Endodermal cell (in vitro differentiated cells): ENCODE data around the gene SYNE1. TPM values are rescaled to one million over a fixed set of nuclear protein-coding genes. Genes with fewer than 3 reads are reported as not detected.

Experiments used
- DNase-seq: peaks from one replicate; pipeline ENCODE4 v3.0.0-alpha.2; 2017
- H3K27ac ChIP-seq: 2 replicates; pipeline ENCODE4 v1.5.1; 2013; ENCODE audit warnings: mild to moderate bottlenecking, low read depth, low read length, moderate library complexity
- H3K27me3 ChIP-seq: 2 replicates; pipeline ENCODE4 v1.6.1; 2013; ENCODE audit warnings: mild to moderate bottlenecking, low read length, moderate library complexity; ENCODE audit not compliant: insufficient read depth, control insufficient read depth, poor library complexity, severe bottlenecking
- H3K36me3 ChIP-seq: 2 replicates; pipeline ENCODE4 v1.7.0; 2013; ENCODE audit warnings: mild to moderate bottlenecking, low read length, moderate library complexity; ENCODE audit not compliant: control insufficient read depth, insufficient read depth
- H3K4me1 ChIP-seq: one replicate; pipeline ENCODE4 v1.7.0; 2013; ENCODE audit warnings: low read length; ENCODE audit not compliant: control insufficient read depth, insufficient read depth
- H3K4me3 ChIP-seq: 2 replicates; pipeline ENCODE4 v1.5.1; 2013; ENCODE audit warnings: mild to moderate bottlenecking, low read length, moderate library complexity
- H3K9ac ChIP-seq: 2 replicates; pipeline ENCODE4 v1.6.1; 2013; ENCODE audit warnings: mild to moderate bottlenecking, low read length, moderate library complexity; ENCODE audit not compliant: poor library complexity, severe bottlenecking; ENCODE audit errors: extremely low read depth
- H3K9me3 ChIP-seq: 2 replicates; pipeline ENCODE4 v1.6.1; 2013; ENCODE audit warnings: mild to moderate bottlenecking, low read length, moderate library complexity; ENCODE audit not compliant: control insufficient read depth
- H3K27ac Mint-ChIP-seq: 2 replicates; pipeline ENCODE4 v1.8.0; 2020; ENCODE audit warnings: mixed read lengths
- H3K27me3 Mint-ChIP-seq: 2 replicates; pipeline ENCODE4 v1.8.0; 2021; ENCODE audit warnings: mild to moderate bottlenecking, mixed read lengths; ENCODE audit not compliant: insufficient read depth
- H3K36me3 Mint-ChIP-seq: 2 replicates; pipeline ENCODE4 v1.8.0; 2020; ENCODE audit warnings: low read depth, mixed read lengths
- H3K4me1 Mint-ChIP-seq: 2 replicates; pipeline ENCODE4 v1.8.0; 2020; ENCODE audit warnings: mixed read lengths
- H3K4me3 Mint-ChIP-seq: 2 replicates; pipeline ENCODE4 v1.8.0; 2020; ENCODE audit warnings: mild to moderate bottlenecking, moderate library complexity, mixed read lengths
- H3K9me3 Mint-ChIP-seq: 2 replicates; pipeline ENCODE4 v1.8.0; 2020; ENCODE audit warnings: mild to moderate bottlenecking, mixed read lengths
- CTCF ChIP-seq: fragments of 200-600 bp; sonication (generic); conservative IDR thresholded peaks from 2 replicates; pipeline ENCODE4 v1.5.0; 2021; ENCODE audit warnings: antibody characterized with exemption, mild to moderate bottlenecking
- WGBS, 2 experiments: methylation state at CpG; one replicate each; pipeline versions ENCODE4 v1.1.5 to v1.1.7; 2013; ENCODE audit warnings: missing lambda C conversion rate in 2 of 2, mixed read lengths in 1 of 2; ENCODE audit not compliant: insufficient coverage in 1 of 2, insufficient read length in 1 of 2; 5-methylcytosine and 5-hydroxymethylcytosine counted together
- total RNA-seq, 2 donors: library from RNA; stranded (reverse); fragmentation: NEBNext Ultra II Directional in 1 of 2; extraction: Animal tissue kit (Norgen Biotek cat#: 25700) in 1 of 2; gene quantifications; 2 replicates in 1 of 2; 3 replicates in 1 of 2; pipeline ENCODE4 v1.2.1, GENCODE V29; 2021

The SYNE1 gene
- total RNA-seq, 2 donors from 2014 or later, result 7.9 to 9.5 TPM

DNA sequence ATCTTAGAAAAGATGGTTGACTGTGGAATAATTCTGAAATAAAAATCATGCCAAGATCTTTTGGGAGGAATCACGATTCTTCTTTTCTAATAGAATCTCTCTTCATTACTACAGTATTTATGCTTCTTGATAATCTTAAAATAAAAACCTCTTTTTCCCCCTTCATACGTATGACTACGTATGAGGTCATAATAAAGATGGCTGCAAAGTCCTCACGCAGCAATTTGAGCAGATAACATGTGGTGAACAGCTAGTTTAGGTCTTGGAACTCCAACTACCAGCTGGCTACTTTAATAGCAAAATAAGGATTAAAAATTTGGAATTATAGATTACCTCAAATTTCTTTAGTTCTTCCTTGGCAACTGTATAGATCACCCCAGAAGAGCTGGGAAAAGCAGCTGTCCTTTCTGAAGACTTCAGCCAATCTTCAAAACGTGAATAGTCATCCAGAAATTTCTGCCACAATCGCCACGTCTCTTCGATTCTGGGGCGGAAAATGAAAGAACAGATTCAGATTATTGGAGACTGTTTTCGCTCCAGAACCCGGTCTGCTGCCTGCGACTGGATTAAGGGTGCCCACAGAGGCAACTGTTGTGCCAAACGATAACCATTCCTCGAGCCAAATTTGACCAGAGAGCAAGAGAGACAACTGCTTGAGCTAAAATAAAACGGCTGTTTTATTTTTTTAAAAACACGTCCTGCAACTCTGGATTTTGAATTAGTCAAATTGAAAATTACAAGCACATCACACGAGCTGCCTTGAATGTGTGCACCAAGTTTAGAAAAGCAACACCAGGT, 482.4 kb downstream of the SYNE1 start:
- no peak overlapping the region for H3K27ac Mint-ChIP-seq
- H3K27me3 Mint-ChIP-seq, result no peaks in the 10 kb centered on the region
- Histone ChIP-seq H3K9ac (no peak overlapping the region), H3K27ac (no peak overlapping the region), H3K4me3 (no peak overlapping the region), H3K4me1 (no peaks in the 10 kb centered on the region), H3K27me3 (no peaks in the 10 kb centered on the region), H3K36me3 (peaks cover 5% of the 10 kb centered on the region), H3K9me3 (no peaks in the 10 kb centered on the region)
- no peaks in the 10 kb centered on the region for H3K9me3 Mint-ChIP-seq
- no peaks in the 10 kb centered on the region for H3K36me3 Mint-ChIP-seq
- no peak overlapping the region for H3K4me3 Mint-ChIP-seq
- no peak for TF ChIP-seq CTCF
- no peak for DNase-seq
- 95% methylated on average over 10 to 17 of the region's 17 CpGs for WGBS, 2 experiments
- no peaks in the 10 kb centered on the region for H3K4me1 Mint-ChIP-seq

DNA sequence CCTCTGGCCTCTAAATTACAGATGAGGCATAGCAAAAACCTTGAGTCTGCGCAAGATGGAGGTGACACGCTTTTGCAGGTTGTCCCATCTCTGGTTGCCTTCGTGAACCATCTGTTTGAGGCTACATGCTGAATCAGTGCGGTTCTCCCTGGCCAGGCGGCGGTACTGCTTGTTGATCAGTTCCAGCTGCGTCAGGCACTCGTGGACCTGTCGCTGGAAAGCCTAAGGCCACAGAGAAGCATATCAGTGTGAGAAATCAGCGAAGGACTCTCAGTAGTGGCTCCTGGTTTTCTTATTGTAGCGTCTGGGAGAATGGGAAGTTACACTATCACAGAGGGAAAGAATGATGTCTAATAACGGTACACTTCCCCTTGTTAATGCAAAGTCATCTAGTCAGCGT, 485.2 kb downstream of the SYNE1 start:
- H3K9me3 Mint-ChIP-seq, result no peaks in the 10 kb centered on the region
- no peak for DNase-seq
- TF ChIP-seq CTCF, result no peak
- no peak overlapping the region for H3K27ac Mint-ChIP-seq
- Histone ChIP-seq H3K4me3 (no peak overlapping the region), H3K27me3 (no peaks in the 10 kb centered on the region), H3K36me3 (peaks cover 5% of the 10 kb centered on the region), H3K9ac (no peak overlapping the region), H3K27ac (no peak overlapping the region), H3K9me3 (no peaks in the 10 kb centered on the region), H3K4me1 (no peaks in the 10 kb centered on the region)
- no peaks in the 10 kb centered on the region for H3K4me1 Mint-ChIP-seq
- 94 to 97% methylated on average over 10 to 12 of the region's 13 CpGs for WGBS, 2 experiments
- no peaks in the 10 kb centered on the region for H3K36me3 Mint-ChIP-seq
- no peaks in the 10 kb centered on the region for H3K27me3 Mint-ChIP-seq
- H3K4me3 Mint-ChIP-seq, result no peak overlapping the region

- no peak overlapping the region for H3K4me3 ChIP-seq
- H3K4me1 ChIP-seq, result no peaks in the 10 kb centered on the region
- H3K27ac ChIP-seq, result no peak overlapping the region
- no peaks in the 10 kb centered on the region for H3K27me3 ChIP-seq
- no peak for DNase-seq
- Mint-ChIP-seq H3K27me3 (no peaks in the 10 kb centered on the region), H3K4me1 (no peaks in the 10 kb centered on the region), H3K36me3 (no peaks in the 10 kb centered on the region), H3K27ac (no peak overlapping the region), H3K9me3 (no peaks in the 10 kb centered on the region), H3K4me3 (no peak overlapping the region)
- H3K9me3 ChIP-seq, result no peaks in the 10 kb centered on the region
- WGBS, 2 experiments, result 88 to 94% methylated on average over 3 of the region's 3 CpGs
- peaks cover 5% of the 10 kb centered on the region for H3K36me3 ChIP-seq
- H3K9ac ChIP-seq, result no peak overlapping the region
- no peak for TF ChIP-seq CTCF
Measured at GRCh38 chr6:152150196-152150595, 487.0 kb downstream of the SYNE1 start.
